Measurements from ENCODE around the gene PSEN2.

PSEN2 gene

DNA sequence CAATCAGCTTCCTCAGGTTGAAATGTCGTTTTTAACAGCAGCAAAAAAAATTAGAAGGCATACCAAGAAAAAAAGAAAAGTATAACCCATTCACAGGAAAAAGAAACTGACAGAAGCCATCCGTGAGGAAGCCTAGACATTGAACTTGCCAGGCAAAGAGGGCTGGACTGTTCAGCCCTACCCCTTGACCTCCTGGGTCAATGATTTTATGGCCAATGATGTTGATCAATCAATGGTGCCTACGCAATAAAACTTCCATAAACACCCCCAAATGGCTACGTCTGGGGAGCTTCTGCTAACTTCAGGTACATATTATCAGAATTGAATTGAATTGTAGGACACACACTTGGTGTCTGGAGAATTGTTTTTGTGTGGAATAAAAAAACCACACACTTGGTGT, 4.8 kb upstream of the PSEN2 start:
- no peak for DNase-seq

DNA sequence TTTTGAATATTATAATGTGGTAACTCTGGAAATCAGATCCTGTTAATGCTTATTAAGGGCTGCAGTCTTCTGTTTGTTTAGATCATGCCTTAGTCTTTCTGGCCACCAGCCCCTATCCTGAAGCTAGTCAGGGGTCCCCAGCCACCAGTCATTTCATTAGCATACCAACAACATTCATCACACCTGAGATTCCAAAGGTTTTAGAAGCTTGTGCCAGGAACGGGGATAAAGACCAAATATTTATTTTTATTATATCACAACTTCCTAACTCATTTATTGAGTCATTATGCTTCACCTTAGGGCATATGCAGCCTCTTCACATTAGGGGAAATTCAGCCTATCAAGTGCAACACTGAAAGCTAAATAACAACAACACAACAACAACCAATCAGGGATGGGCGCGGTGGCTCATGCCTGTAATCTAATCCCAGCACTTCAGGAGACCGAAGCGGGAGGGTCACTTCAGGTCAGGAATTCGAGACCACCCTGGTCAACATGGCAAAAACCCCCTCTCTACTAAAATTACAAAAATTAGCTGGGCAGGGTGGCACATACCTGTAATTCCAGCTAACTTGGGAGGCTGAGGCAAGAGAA, 2.9 kb upstream of the PSEN2 start:
- DNase-seq: no peak

DNA sequence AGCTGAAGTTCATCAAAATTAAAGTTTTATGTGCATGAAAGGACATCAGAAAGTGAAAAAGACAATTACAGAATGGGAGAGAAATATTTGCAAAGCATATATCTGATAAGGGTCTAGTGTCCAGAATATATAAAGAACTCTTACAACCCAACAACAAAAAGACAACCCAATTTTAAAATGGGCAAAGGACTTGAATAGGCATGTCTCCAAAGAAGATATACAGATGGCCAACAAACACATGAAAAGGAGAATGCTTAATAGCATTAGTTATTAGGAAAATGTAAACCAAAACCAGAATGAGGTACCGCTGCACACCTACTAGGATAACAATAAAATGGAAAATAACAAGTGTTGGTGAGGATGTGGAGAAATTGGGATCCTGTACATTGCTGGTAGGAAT, 1.7 kb upstream of the PSEN2 start:
- DNase-seq: no peak

- no peak for DNase-seq
Measured at GRCh38 chr1:226870026-226870400, 403 bp upstream of the PSEN2 start.

GRCh38 chr1:226871636-226872327, 1.4 kb downstream of the PSEN2 start:
- no peak for DNase-seq

DNA sequence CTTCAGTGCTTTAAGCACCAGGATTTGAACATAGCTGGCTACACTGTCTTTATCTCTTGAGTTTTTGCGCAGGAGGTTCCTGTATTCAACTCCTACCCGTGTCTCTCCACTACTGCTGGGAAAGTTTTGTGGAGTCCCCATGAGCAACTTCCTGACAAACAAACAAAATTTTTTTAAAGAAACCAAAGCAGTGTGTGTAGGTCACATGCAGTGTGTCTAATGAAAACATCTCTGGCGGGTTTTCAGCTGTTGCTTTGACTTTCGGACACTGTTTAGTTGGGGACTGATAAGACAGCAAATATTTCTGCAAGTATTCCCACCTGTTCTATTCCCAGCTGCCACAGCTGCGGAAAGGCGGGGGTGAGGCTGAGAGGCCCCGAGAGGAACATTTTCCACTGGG, 2.0 kb downstream of the PSEN2 start:
- DNase-seq: no peak

GRCh38 chr1:226873771-226874578, 3.6 kb downstream of the PSEN2 start:
- no peak for DNase-seq

GRCh38 chr1:226874579-226875425, 4.4 kb downstream of the PSEN2 start:
- DNase-seq: no peak

GRCh38 chr1:226875641-226876295, 5.4 kb downstream of the PSEN2 start:
- DNase-seq: no peak

DNA sequence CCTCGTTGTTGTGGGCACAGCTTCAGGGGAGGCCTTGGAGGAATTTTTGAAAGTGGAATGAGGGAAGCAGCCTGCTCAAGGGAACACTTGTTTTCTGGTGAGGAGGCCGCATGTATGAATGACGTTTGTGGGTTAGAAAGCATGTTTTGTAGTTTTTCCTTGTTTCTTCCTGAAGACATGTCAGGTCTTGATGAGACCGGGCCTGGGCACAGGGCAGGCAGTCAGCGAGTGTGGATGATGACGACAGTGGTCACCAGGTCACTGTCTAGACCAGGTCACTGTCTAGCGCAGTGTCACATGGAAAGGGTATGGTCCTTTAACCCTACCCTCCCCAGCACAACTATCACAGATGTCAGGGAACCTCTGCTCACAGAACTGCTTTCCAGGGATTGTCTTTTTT, 7.3 kb downstream of the PSEN2 start:
- DNase-seq: no peak

- no peak for DNase-seq
Measured at GRCh38 chr1:226880372-226881287, 10.2 kb downstream of the PSEN2 start.

GRCh38 chr1:226881515-226882185, 11.2 kb downstream of the PSEN2 start:
- no peak for DNase-seq

- DNase-seq: no peak
Measured at GRCh38 chr1:226882187-226882586, 11.8 kb downstream of the PSEN2 start.

GRCh38 chr1:226882631-226883409, 12.4 kb downstream of the PSEN2 start:
- no peak for DNase-seq

GRCh38 chr1:226883630-226884029, 13.2 kb downstream of the PSEN2 start:
- DNase-seq: no peak

DNA sequence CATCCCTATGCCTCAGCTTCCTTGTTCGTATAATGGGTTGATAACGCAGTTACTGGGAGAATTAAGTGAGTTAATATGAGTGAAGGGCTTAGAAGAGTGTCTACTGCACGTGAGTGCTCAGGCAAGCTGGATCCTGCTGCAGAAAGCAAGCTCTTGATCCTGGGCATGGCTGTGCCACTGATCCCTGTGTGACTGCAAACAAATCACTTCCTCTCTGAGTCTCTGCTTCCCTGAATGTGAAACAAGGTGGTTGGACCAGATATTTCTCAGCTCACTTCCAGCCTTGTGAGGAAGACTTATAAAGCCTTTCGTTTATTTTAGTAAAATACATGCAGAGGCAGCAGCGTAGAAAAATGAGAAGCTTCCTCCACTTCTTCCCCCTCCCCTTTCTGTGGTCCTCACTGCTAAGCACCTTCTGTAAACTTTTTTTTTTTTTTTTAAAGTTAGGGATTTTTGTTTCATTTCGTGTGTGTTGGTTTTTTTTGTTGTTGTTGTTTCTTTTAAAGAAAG, 13.8 kb downstream of the PSEN2 start:
- no peak for DNase-seq

GRCh38 chr1:226884966-226885820, 14.8 kb downstream of the PSEN2 start:
- no peak for DNase-seq

GRCh38 chr1:226886122-226886901, 15.9 kb downstream of the PSEN2 start:
- no peak for DNase-seq

Measured in AML-193 (cell line).